ENCODE results near the gene CHRNA7. TPM values are rescaled to one million over a fixed set of nuclear protein-coding genes. Genes with fewer than 3 reads are reported as not detected.

The CHRNA7 gene
- total RNA-seq, 4 donors from 2014 or later, result 0.45 to 1.3 (median 0.83) TPM

DNA sequence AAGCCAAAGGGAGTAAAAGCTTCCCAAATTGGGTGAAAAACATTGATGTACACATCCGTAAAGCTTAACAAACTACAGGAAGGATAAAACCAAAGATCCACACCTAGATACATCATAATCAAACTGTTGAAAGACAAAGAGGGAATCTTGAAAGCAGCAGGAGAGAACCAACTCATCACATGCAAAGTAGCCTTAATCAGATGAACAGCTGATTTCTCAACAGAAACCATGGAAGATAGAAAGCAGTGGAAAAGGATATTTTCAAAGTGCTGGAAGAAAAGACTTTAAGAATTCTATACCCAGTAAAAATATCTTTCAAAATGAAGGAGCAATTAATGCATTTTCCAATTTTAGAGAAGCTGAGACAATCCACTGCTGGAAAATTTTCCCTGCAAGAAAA is 36.8 kb downstream of the CHRNA7 start:
- TF ChIP-seq POLR2A (IDR thresholded peaks at IDR 0.05), result no peak
- TF ChIP-seq, protein P1, sequence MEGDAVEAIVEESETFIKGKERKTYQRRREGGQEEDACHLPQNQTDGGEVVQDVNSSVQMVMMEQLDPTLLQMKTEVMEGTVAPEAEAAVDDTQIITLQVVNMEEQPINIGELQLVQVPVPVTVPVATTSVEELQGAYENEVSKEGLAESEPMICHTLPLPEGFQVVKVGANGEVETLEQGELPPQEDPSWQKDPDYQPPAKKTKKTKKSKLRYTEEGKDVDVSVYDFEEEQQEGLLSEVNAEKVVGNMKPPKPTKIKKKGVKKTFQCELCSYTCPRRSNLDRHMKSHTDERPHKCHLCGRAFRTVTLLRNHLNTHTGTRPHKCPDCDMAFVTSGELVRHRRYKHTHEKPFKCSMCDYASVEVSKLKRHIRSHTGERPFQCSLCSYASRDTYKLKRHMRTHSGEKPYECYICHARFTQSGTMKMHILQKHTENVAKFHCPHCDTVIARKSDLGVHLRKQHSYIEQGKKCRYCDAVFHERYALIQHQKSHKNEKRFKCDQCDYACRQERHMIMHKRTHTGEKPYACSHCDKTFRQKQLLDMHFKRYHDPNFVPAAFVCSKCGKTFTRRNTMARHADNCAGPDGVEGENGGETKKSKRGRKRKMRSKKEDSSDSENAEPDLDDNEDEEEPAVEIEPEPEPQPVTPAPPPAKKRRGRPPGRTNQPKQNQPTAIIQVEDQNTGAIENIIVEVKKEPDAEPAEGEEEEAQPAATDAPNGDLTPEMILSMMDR (IDR thresholded peaks at IDR 0.05), result no peak
- intact Hi-C loops (cut with DNase I; ENCODE audit: low total_unique reads), result no loop called here
- no peak overlapping the region for H3K4me3 ChIP-seq (ENCODE audit: low read depth, poor library complexity, severe bottlenecking)
- 96 to 97% methylated on average over 1 of the region's 1 CpG for WGBS, 2 donors
- DNase-seq (ENCODE audit: low spot score in 2 of 2), result no peak

DNA sequence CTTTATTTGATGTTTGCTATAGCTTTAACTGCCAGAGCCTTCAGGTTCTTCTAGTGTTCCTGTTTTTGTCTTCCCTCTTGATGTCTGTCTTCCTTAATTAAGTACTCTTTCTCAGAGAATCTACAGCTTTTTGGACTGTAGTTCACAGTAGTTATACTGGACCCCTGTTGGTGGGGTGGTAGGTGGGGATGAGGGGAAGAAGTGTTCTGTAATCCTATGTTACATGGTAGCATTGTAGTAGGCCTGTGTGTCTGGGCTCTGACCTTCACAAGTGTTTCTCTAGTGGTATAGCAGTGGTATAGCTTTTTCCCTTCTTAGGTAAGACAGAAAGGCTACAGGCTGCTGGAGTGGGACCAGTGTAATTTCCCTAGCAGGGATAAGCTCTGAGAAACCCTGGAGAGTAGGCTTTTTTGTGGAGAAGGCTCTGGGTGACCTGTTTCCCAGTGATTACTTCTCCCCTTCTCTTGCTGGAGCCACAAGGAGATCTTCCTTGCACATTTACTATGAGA is 59.6 kb downstream of the CHRNA7 start:
- no peak overlapping the region for H3K4me3 ChIP-seq (ENCODE audit: low read depth, poor library complexity, severe bottlenecking)
- TF ChIP-seq, protein P1 (IDR thresholded peaks at IDR 0.05), result no peak
- no peak for TF ChIP-seq POLR2A (IDR thresholded peaks at IDR 0.05)
- DNase-seq (ENCODE audit: low spot score in 2 of 2), result no peak
- intact Hi-C loops (cut with DNase I; ENCODE audit: low total_unique reads), result no loop called here

DNA sequence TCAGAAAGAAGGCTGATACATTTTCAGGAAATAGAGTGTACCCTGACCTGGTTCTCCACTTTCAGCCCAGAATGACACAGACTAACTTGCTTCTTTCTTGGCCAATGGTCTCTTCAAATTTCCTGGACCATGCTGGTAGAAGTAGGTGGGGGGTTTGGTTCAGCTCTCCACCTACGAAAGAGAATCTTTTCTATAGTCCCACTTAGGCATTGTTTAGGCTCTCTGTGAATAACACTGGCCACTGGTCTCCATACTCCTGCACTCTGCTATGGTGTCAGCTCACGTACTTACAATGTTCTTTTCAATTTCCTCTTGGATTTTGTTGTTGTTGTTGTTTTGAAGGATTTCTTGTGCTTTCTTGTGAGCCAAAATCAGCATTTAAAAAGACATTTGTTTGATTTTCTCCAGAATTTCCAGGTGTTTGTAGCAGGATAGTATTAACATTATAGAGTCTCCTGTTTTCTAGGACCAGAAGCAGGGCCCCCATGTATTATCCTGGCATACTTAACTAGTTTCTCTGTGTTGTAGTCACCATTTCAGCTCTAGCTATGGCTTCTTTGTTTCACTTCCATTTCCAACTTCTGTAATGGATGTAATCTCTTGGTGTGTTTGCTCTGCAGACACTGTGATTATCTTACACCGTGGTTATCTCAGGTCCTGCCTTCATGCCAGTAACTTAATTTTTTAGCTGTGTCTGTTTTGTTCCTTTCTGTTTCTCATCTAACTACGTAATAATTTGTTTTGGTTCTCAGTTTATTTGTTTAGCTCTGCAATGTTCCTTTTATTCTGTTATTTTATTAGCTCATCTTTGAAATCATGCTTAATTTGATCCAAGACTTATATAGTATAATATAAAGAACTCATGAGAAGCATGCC is 61.4 kb downstream of the CHRNA7 start:
- WGBS, 2 donors, result 76 to 78% methylated on average over 4 of the region's 4 CpGs
- TF ChIP-seq POLR2A (IDR thresholded peaks at IDR 0.05), result no peak
- TF ChIP-seq, protein P1 (IDR thresholded peaks at IDR 0.05), result no peak
- no peak for DNase-seq (ENCODE audit: low spot score in 2 of 2)
- H3K4me3 ChIP-seq (ENCODE audit: low read depth, poor library complexity, severe bottlenecking), result no peak overlapping the region
- intact Hi-C loops (cut with DNase I; ENCODE audit: low total_unique reads), result no loop called here

DNA sequence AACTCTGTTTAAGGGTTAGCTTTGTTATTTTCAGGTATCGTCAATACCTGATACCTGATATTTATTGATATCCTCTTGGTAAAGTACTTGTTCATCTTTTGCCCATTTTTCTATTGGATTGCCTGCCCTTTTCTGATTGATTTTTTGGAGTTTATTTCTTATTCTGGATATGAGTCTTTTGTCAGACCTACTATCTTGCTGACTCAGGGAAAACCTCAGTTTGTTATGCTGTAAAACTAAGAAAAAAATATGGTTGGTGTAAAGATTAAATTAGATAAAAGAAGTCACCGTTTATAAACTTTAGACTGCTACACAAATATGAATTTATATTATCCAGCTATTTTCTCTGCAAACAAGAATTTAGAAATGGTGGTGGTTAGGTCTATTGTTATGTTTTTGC is 65.9 kb downstream of the CHRNA7 start:
- no peak for DNase-seq (ENCODE audit: low spot score in 2 of 2)
- intact Hi-C loops (cut with DNase I; ENCODE audit: low total_unique reads), result no loop called here
- TF ChIP-seq POLR2A (IDR thresholded peaks at IDR 0.05), result no peak
- TF ChIP-seq, protein P1 (IDR thresholded peaks at IDR 0.05), result no peak
- 75 to 76% methylated on average over 2 of the region's 2 CpGs for WGBS, 2 donors
- H3K4me3 ChIP-seq (ENCODE audit: low read depth, poor library complexity, severe bottlenecking), result no peak overlapping the region

DNA sequence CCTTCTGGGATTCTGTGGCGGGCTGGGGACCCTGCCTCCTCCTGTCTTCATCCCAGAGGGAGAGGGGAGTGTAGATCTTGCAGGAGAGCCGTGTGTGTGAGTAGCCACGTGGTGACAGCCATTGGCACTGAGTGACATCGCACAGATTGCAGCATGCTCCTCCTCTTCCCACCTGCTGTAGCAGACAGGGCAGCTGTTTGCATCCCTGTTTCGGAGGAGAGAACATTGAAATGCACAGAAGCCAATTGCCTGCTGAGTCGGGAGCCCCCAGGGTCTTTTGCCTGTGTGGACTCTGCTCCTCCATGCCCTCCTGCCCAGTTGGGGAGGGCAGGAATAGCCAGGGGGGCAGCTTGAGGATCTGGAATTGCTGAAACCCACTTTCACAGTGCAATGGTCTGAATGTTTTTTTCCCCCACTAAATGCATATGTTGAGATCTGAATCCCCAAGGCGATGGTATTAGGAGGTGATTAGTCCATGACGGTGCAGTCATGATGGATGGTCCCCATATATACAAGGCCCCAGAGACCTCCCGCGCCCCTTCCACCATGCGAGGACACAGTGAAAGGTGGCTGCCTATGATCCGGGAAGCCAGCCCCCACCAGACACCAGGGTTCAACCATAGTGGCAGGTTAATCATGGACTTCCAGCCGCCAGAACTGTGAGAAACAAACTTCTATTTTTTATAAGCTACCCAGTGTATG is 66.8 kb downstream of the CHRNA7 start:
- TF ChIP-seq, protein P1 (IDR thresholded peaks at IDR 0.05), result no peak
- no peak for TF ChIP-seq POLR2A (IDR thresholded peaks at IDR 0.05)
- H3K4me3 ChIP-seq (ENCODE audit: low read depth, poor library complexity, severe bottlenecking), result no peak overlapping the region
- no peak for DNase-seq (ENCODE audit: low spot score in 2 of 2)
- intact Hi-C loops (cut with DNase I; ENCODE audit: low total_unique reads), result no loop called here
- WGBS, 2 donors, result 70 to 75% methylated on average over 13 of the region's 13 CpGs
